ENCODE data around the gene SPO11.
A peak's percentile ranks its signal among the peaks of the same experiment; 100 is the strongest.

Gene SPO11

GRCh38 chr20:57380081-57380750 lies 50.6 kb downstream of the SPO11 start:
- no peak overlapping the region for H3K4me3 ChIP-seq (ENCODE audit: low read depth, low read length)
- TF ChIP-seq, protein P1, sequence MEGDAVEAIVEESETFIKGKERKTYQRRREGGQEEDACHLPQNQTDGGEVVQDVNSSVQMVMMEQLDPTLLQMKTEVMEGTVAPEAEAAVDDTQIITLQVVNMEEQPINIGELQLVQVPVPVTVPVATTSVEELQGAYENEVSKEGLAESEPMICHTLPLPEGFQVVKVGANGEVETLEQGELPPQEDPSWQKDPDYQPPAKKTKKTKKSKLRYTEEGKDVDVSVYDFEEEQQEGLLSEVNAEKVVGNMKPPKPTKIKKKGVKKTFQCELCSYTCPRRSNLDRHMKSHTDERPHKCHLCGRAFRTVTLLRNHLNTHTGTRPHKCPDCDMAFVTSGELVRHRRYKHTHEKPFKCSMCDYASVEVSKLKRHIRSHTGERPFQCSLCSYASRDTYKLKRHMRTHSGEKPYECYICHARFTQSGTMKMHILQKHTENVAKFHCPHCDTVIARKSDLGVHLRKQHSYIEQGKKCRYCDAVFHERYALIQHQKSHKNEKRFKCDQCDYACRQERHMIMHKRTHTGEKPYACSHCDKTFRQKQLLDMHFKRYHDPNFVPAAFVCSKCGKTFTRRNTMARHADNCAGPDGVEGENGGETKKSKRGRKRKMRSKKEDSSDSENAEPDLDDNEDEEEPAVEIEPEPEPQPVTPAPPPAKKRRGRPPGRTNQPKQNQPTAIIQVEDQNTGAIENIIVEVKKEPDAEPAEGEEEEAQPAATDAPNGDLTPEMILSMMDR (IDR thresholded peaks at IDR 0.05; ENCODE audit: insufficient read depth, low read depth, low read length, missing control alignments) = no peak
- no peak for DNase-seq (ENCODE audit: low read depth)

DNA sequence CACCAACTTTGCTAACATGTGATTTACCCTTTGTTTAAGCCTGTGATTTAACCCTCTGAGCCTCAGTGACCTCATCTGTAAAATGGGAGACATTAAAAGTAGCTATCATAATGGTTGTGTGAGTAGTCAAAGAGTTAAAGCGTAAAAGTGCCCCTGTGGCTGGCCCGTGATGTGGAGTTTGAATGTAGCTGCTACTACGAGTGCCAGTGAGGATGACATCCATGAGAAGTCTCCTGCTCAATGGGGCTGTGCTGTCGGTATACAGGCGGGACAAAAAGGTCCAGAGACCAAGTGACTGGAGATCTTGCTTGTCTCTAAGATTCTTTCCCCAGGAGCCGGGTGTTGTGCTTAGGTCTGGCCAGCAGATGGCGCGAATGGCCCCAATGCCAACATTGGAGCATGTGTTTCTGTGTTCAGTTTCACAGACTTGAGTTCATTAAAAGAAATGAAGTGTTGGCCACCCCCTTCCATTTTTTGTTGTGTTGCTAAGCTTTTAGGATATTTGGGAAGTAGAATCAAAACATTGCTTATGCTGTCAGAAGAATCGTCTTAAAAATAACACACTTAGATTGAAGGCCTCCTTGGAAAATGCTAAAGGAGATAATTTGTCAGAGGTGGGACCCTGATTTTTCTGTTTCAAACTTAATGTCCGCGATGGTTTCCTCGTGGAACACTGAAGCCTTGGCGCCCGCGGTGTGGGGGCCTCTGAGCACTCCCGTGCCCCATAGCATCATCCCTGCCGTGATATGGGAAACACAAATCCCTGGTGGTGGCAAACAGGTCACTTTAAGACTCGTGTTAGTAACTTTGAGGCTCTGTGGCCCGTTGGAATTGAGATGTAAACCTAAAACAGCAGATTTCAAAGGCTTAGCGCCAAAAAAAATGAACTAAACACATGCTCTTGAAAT lies 52.2 kb downstream of the SPO11 start:
- TF ChIP-seq, protein P1 (IDR thresholded peaks at IDR 0.05; ENCODE audit: insufficient read depth, low read depth, low read length, missing control alignments) = peak; percentile 91
- no peak overlapping the region for H3K4me3 ChIP-seq (ENCODE audit: low read depth, low read length)
- peak; percentile 84 for DNase-seq (ENCODE audit: low read depth)

DNA sequence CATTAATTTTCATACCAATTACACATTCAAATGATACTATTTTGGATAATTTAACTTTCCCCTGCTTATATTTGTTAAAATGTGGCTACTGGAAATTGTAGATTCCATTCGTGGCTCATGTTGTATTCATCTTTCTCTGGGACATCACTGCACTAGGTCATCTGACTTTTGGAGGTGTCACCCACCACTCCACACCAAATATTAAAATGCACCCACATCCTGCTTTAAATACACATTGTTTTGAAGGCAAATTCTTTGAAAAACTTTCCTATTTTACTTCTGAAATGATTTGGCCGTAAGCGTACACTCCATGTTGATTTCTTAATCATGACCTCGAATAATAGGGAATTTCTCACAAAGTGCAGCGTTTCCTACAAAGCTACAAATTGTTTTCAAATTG lies 52.9 kb downstream of the SPO11 start:
- TF ChIP-seq, protein P1 (IDR thresholded peaks at IDR 0.05; ENCODE audit: insufficient read depth, low read depth, low read length, missing control alignments) = no peak

DNA sequence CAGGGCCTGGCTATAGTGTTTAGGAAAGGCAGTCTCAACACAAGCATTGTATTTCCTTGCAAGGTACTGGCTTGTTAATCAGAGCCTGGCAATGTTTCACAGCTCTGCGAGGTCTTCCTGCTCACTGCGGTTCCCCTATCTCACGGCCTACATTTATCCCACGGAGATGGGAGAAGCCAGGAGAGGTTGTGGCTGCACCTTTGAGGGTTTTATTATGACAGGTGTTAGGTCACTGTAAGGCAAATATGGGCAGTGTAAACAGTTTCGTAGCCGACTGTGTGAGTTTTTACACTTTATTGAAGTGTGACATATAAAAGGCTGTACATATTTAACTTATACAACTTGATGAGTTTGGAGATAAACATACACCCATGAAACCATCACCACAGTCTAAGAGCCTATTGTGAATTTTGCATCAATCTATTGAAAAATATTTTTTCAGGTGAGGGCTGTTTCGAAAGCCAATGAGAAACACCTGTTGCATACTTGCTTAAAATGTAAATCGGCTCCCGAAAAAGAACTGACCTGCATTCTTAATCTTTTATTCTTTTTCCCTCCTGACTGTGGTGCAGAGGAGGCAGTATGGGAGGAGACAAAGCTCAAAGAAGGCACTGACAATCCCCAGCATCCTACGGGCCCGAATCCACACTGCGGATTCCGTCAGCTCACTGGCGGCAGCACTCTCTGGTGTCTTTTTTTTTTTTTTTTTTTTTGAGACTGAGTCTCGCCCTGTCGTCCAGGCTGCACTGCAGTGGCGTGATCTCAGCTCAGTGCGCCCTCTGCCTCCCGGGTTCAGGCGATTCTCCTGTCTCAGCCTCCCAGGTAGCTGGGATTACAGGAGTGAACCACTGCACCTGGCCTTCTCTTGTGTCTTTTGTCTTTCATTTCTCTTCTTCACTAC lies 54.1 kb downstream of the SPO11 start:
- TF ChIP-seq, protein P1 (IDR thresholded peaks at IDR 0.05; ENCODE audit: insufficient read depth, low read depth, low read length, missing control alignments) = no peak
- no peak for DNase-seq (ENCODE audit: low read depth)

More for the DNA sequence above, 52.9 kb downstream of the SPO11 start:
- no peak for DNase-seq (ENCODE audit: low read depth)
- H3K4me3 ChIP-seq (ENCODE audit: low read depth, low read length) = no peak overlapping the region

GRCh38 chr20:57384486-57384885 lies 54.9 kb downstream of the SPO11 start:
- TF ChIP-seq, protein P1 (IDR thresholded peaks at IDR 0.05; ENCODE audit: insufficient read depth, low read depth, low read length, missing control alignments) = no peak
- H3K4me3 ChIP-seq (ENCODE audit: low read depth, low read length) = no peak overlapping the region

More for the DNA sequence above, 54.1 kb downstream of the SPO11 start:
- no peak overlapping the region for H3K4me3 ChIP-seq (ENCODE audit: low read depth, low read length)

GRCh38 chr20:57384953-57385761 lies 55.6 kb downstream of the SPO11 start:
- DNase-seq (ENCODE audit: low read depth) = no peak
- TF ChIP-seq, protein P1 (IDR thresholded peaks at IDR 0.05; ENCODE audit: insufficient read depth, low read depth, low read length, missing control alignments) = no peak
- H3K4me3 ChIP-seq (ENCODE audit: low read depth, low read length) = no peak overlapping the region

More at GRCh38 chr20:57384486-57384885, 54.9 kb downstream of the SPO11 start:
- no peak for DNase-seq (ENCODE audit: low read depth)

Measured in GM12865 (cell line).